ENCODE data around the gene SELENOO.
A peak's percentile ranks its signal among the peaks of the same experiment; 100 is the strongest.

The SELENOO gene

GRCh38 chr22:50190182-50190940 is 10.4 kb upstream of the SELENOO start:
- H3K27ac ChIP-seq: peak overlapping the region; percentile 60
- H3K36me3 ChIP-seq (ENCODE audit: control insufficient read depth, insufficient read depth, low read length): no peaks in the 10 kb centered on the region
- H3K9ac ChIP-seq: no peak overlapping the region
- no peaks in the 10 kb centered on the region for H3K9me3 ChIP-seq (ENCODE audit: control insufficient read depth, low read length)
- H3K79me2 ChIP-seq: no peaks in the 10 kb centered on the region
- H2AFZ ChIP-seq: peak overlapping the region; percentile 66
- no peaks in the 10 kb centered on the region for H3K27me3 ChIP-seq (ENCODE audit: control insufficient read depth, insufficient read depth, low read length)
- peak; percentile 36 for TF ChIP-seq CTCF (IDR thresholded peaks at IDR 0.05)
- H3K4me3 ChIP-seq (ENCODE audit: low read depth, low read length): peak overlapping the region; percentile 55
- H3K4me2 ChIP-seq (ENCODE audit: low read length): peak overlapping the region; percentile 91
- peaks cover 3% of the 10 kb centered on the region for H3K4me1 ChIP-seq

GRCh38 chr22:50190941-50191741 is 9.7 kb upstream of the SELENOO start:
- Histone ChIP-seq H3K36me3 (ENCODE audit: control insufficient read depth, insufficient read depth, low read length) (no peaks in the 10 kb centered on the region), H2AFZ (no peak overlapping the region), H3K79me2 (no peaks in the 10 kb centered on the region), H3K4me2 (ENCODE audit: low read length) (peak overlapping the region; percentile 91), H3K27ac (peak overlapping the region; percentile 60), H3K4me1 (peaks cover 3% of the 10 kb centered on the region), H3K4me3 (ENCODE audit: low read depth, low read length) (peak overlapping the region; percentile 55), H3K27me3 (ENCODE audit: control insufficient read depth, insufficient read depth, low read length) (no peaks in the 10 kb centered on the region), H3K9ac (no peak overlapping the region), H3K9me3 (ENCODE audit: control insufficient read depth, low read length) (no peaks in the 10 kb centered on the region)
- TF ChIP-seq CTCF (IDR thresholded peaks at IDR 0.05): no peak

- Histone ChIP-seq H3K9me3 (ENCODE audit: control insufficient read depth, low read length) (no peaks in the 10 kb centered on the region), H3K27me3 (ENCODE audit: control insufficient read depth, insufficient read depth, low read length) (no peaks in the 10 kb centered on the region), H3K4me3 (ENCODE audit: low read depth, low read length) (no peak overlapping the region), H3K36me3 (ENCODE audit: control insufficient read depth, insufficient read depth, low read length) (no peaks in the 10 kb centered on the region), H3K79me2 (no peaks in the 10 kb centered on the region), H3K27ac (no peak overlapping the region), H3K9ac (no peak overlapping the region), H2AFZ (no peak overlapping the region), H3K4me1 (peaks cover 3% of the 10 kb centered on the region), H3K4me2 (ENCODE audit: low read length) (no peak overlapping the region)
- TF ChIP-seq CTCF (IDR thresholded peaks at IDR 0.05): no peak
These were observed 8.2 kb upstream of the SELENOO start for GRCh38 chr22:50192436-50193204.

- Histone ChIP-seq H3K36me3 (ENCODE audit: control insufficient read depth, insufficient read depth, low read length) (no peaks in the 10 kb centered on the region), H2AFZ (no peak overlapping the region), H3K79me2 (no peaks in the 10 kb centered on the region), H3K9me3 (ENCODE audit: control insufficient read depth, low read length) (no peaks in the 10 kb centered on the region), H3K4me3 (ENCODE audit: low read depth, low read length) (no peak overlapping the region), H3K4me2 (ENCODE audit: low read length) (no peak overlapping the region), H3K27me3 (ENCODE audit: control insufficient read depth, insufficient read depth, low read length) (no peaks in the 10 kb centered on the region), H3K27ac (no peak overlapping the region), H3K9ac (no peak overlapping the region), H3K4me1 (peaks cover 3% of the 10 kb centered on the region)
- no peak for TF ChIP-seq CTCF (IDR thresholded peaks at IDR 0.05)
These were observed 7.2 kb upstream of the SELENOO start for GRCh38 chr22:50193621-50194020.

All from parathyroid adenoma (tissue), 2 donors.